ENCODE measurements around the gene COBL. TPM values are rescaled to one million over a fixed set of nuclear protein-coding genes. Genes with fewer than 3 reads are reported as not detected.
A peak's percentile ranks its signal among the peaks of the same experiment; 100 is the strongest.

The COBL gene
- total RNA-seq, 2 donors from 2014 or later, result 36.5 to 46.6 TPM

- H3K9me3 ChIP-seq, result no peaks in the 10 kb centered on the region
- WGBS, result 49% methylated on average over 7 of the region's 7 CpGs
- no peak for DNase-seq (ENCODE audit: low spot score)
- H3K27ac ChIP-seq, result peak overlapping the region; percentile 48 to 70
- no peaks in the 10 kb centered on the region for H3K36me3 ChIP-seq
- peaks cover 11% of the 10 kb centered on the region for H3K4me1 ChIP-seq (replicated peaks)
- intact Hi-C loops (cut with DNase I), result no loop called here
- TF ChIP-seq POLR2A (IDR thresholded peaks at IDR 0.05) (no peak), POLR2AphosphoS5 (IDR thresholded peaks at IDR 0.05) (no peak)
- TF ChIP-seq, protein P1, sequence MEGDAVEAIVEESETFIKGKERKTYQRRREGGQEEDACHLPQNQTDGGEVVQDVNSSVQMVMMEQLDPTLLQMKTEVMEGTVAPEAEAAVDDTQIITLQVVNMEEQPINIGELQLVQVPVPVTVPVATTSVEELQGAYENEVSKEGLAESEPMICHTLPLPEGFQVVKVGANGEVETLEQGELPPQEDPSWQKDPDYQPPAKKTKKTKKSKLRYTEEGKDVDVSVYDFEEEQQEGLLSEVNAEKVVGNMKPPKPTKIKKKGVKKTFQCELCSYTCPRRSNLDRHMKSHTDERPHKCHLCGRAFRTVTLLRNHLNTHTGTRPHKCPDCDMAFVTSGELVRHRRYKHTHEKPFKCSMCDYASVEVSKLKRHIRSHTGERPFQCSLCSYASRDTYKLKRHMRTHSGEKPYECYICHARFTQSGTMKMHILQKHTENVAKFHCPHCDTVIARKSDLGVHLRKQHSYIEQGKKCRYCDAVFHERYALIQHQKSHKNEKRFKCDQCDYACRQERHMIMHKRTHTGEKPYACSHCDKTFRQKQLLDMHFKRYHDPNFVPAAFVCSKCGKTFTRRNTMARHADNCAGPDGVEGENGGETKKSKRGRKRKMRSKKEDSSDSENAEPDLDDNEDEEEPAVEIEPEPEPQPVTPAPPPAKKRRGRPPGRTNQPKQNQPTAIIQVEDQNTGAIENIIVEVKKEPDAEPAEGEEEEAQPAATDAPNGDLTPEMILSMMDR (IDR thresholded peaks at IDR 0.05), result no peak
- H3K27me3 ChIP-seq (replicated peaks; ENCODE audit: insufficient read depth), result no peaks in the 10 kb centered on the region
- H3K4me3 ChIP-seq, result no peak overlapping the region
Observed at GRCh38 chr7:51288896-51289622, 27.6 kb downstream of the COBL start.

DNA sequence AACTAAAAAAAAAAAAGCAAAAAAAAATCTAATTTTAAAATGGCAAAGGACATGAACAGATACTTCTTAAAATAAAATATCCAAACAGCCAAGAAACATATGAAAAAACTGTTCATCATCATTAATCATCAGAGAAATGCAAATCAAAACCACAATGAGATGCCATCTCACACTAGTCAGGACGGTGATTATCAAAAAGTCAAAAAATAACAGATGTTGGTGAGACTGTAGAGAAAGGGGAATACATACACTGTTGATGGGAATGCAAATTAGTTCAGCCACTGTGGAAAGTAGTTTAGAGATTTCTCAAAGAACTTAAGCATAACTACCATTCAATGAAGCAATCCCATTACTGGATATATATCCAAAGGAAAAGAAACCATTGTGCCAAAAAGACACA is 30.2 kb downstream of the COBL start:
- 95% methylated on average over 1 of the region's 1 CpG for WGBS
- no peak for DNase-seq (ENCODE audit: low spot score)
- H3K4me3 ChIP-seq, result no peak overlapping the region
- H3K27ac ChIP-seq, result no peak overlapping the region
- H3K9me3 ChIP-seq, result no peaks in the 10 kb centered on the region
- peaks cover 8% of the 10 kb centered on the region for H3K4me1 ChIP-seq (replicated peaks)
- intact Hi-C loops (cut with DNase I), result no loop called here
- TF ChIP-seq, protein P1 (IDR thresholded peaks at IDR 0.05), result no peak
- TF ChIP-seq POLR2AphosphoS5 (IDR thresholded peaks at IDR 0.05), result no peak
- no peak for TF ChIP-seq POLR2A (IDR thresholded peaks at IDR 0.05)
- no peaks in the 10 kb centered on the region for H3K27me3 ChIP-seq (replicated peaks; ENCODE audit: insufficient read depth)
- H3K36me3 ChIP-seq, result no peaks in the 10 kb centered on the region

DNA sequence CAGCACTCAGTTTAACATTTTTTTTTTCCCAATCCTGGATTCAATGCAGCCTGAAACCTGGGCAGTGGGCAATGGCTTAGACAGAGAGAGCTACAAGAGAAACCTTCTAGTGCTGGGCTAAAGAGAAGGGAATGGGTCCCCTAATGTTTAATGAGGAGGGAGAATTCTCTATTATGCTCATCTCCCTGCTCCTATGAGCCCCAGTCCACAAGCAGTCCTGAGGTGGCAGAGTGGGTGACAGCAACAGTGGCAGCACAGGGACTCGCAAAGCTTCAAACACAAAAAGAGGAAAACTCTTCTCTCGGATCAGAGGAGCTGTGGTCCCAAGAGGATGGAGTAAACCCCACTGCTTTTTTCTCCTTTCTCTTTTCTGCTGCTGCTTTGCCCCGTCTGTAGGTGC is 36.5 kb downstream of the COBL start:
- H3K9me3 ChIP-seq, result no peaks in the 10 kb centered on the region
- no peak for TF ChIP-seq POLR2A (IDR thresholded peaks at IDR 0.05)
- TF ChIP-seq POLR2AphosphoS5 (IDR thresholded peaks at IDR 0.05), result no peak
- TF ChIP-seq, protein P1 (IDR thresholded peaks at IDR 0.05), result no peak
- intact Hi-C loops (cut with DNase I), result no loop called here
- no peaks in the 10 kb centered on the region for H3K36me3 ChIP-seq
- H3K4me1 ChIP-seq (replicated peaks), result no peaks in the 10 kb centered on the region
- no peak overlapping the region for H3K4me3 ChIP-seq
- 82% methylated on average over 3 of the region's 3 CpGs for WGBS
- H3K27me3 ChIP-seq (replicated peaks; ENCODE audit: insufficient read depth), result no peaks in the 10 kb centered on the region
- peak overlapping the region in 1 of 2 donors; percentile 16 for H3K27ac ChIP-seq
- DNase-seq (ENCODE audit: low spot score), result no peak

GRCh38 chr7:51279391-51280023 is 37.1 kb downstream of the COBL start:
- no peaks in the 10 kb centered on the region for H3K27me3 ChIP-seq (replicated peaks; ENCODE audit: insufficient read depth)
- H3K36me3 ChIP-seq, result no peaks in the 10 kb centered on the region
- WGBS, result 79% methylated on average over 6 of the region's 6 CpGs
- no peaks in the 10 kb centered on the region for H3K9me3 ChIP-seq
- intact Hi-C loops (cut with DNase I), result no loop called here
- no peak overlapping the region for H3K27ac ChIP-seq
- TF ChIP-seq, protein P1 (IDR thresholded peaks at IDR 0.05), result no peak
- TF ChIP-seq POLR2A (IDR thresholded peaks at IDR 0.05), result no peak
- no peak for TF ChIP-seq POLR2AphosphoS5 (IDR thresholded peaks at IDR 0.05)
- H3K4me3 ChIP-seq, result no peak overlapping the region
- DNase-seq (ENCODE audit: low spot score), result no peak
- H3K4me1 ChIP-seq (replicated peaks), result no peaks in the 10 kb centered on the region

DNA sequence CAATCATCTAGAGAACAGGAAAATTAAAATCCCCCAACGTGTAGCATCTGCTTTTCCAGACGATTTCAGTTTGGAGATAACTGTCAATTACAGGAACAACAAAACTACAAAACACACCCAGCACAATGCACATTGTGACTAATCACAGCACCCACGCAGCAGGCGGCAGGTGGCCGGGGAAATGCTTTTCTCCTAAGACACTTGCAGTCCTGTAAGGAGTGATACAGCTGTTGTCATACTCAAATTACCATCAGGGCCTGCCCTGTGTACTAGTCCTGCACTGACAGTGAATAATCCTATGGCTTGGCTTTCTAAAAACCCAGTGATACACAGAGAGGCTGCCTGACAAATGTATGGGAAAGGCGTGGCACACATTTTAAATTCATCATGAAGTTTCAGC is 37.8 kb downstream of the COBL start:
- 81% methylated on average over 6 of the region's 6 CpGs for WGBS
- Histone ChIP-seq H3K4me1 (replicated peaks) (no peaks in the 10 kb centered on the region), H3K36me3 (no peaks in the 10 kb centered on the region), H3K4me3 (no peak overlapping the region), H3K27me3 (replicated peaks; ENCODE audit: insufficient read depth) (no peaks in the 10 kb centered on the region), H3K27ac (no peak overlapping the region), H3K9me3 (no peaks in the 10 kb centered on the region)
- intact Hi-C loops (cut with DNase I), result no loop called here
- TF ChIP-seq, protein P1 (IDR thresholded peaks at IDR 0.05), result no peak
- TF ChIP-seq POLR2AphosphoS5 (IDR thresholded peaks at IDR 0.05) (no peak), POLR2A (IDR thresholded peaks at IDR 0.05) (no peak)
- DNase-seq (ENCODE audit: low spot score), result no peak

All from prostate gland (tissue), 2 donors.